GM18511 (cell line): ENCODE data around the gene LNX1.

Experiments
- ATAC-seq: cut with Tn5 transposase; IDR thresholded peaks from one replicate; pipeline ENCODE4 v1.9.1; 2021; ENCODE audit warnings: mild to moderate bottlenecking, moderate library complexity; ENCODE audit not compliant: unreplicated experiment

Gene LNX1

GRCh38 chr4:53601251-53601764 lies 10.0 kb upstream of the LNX1 start:
- ATAC-seq: peak; percentile 79

- ATAC-seq: peak; percentile 75
Observed at GRCh38 chr4:53599632-53600031, 8.3 kb upstream of the LNX1 start.

- no peak for ATAC-seq
Observed at GRCh38 chr4:53598901-53599300, 7.6 kb upstream of the LNX1 start.

- ATAC-seq: no peak
Observed at GRCh38 chr4:53598483-53598882, 7.2 kb upstream of the LNX1 start.

- no peak for ATAC-seq
Observed at GRCh38 chr4:53596901-53597300, 5.6 kb upstream of the LNX1 start.

- no peak for ATAC-seq
Observed at GRCh38 chr4:53595834-53596233, 4.5 kb upstream of the LNX1 start.

- no peak for ATAC-seq
Observed at GRCh38 chr4:53595204-53595603, 3.9 kb upstream of the LNX1 start.

- no peak for ATAC-seq
Observed at GRCh38 chr4:53593765-53594164, 2.5 kb upstream of the LNX1 start.

GRCh38 chr4:53592686-53593501 lies 1.6 kb upstream of the LNX1 start:
- peak; percentile 60 for ATAC-seq

GRCh38 chr4:53592122-53592521 lies 836 bp upstream of the LNX1 start:
- no peak for ATAC-seq

- no peak for ATAC-seq
Observed at GRCh38 chr4:53590187-53590586, 1.1 kb downstream of the LNX1 start.

- ATAC-seq: no peak
Observed at GRCh38 chr4:53589511-53589910, 1.8 kb downstream of the LNX1 start.

GRCh38 chr4:53587135-53587534 lies 4.2 kb downstream of the LNX1 start:
- no peak for ATAC-seq

- no peak for ATAC-seq
Observed at GRCh38 chr4:53586121-53586816, 5.0 kb downstream of the LNX1 start.

GRCh38 chr4:53584658-53585057 lies 6.6 kb downstream of the LNX1 start:
- ATAC-seq: no peak

- ATAC-seq: no peak
Observed at GRCh38 chr4:53583513-53583912, 7.8 kb downstream of the LNX1 start.

GRCh38 chr4:53582194-53582593 lies 9.1 kb downstream of the LNX1 start:
- no peak for ATAC-seq

- ATAC-seq: no peak
Observed at GRCh38 chr4:53580274-53580673, 11.0 kb downstream of the LNX1 start.

- no peak for ATAC-seq
Observed at GRCh38 chr4:53579826-53580225, 11.5 kb downstream of the LNX1 start.

- ATAC-seq: no peak
Observed at GRCh38 chr4:53576676-53577372, 14.5 kb downstream of the LNX1 start.

- ATAC-seq: no peak
Observed at GRCh38 chr4:53576071-53576617, 15.1 kb downstream of the LNX1 start.
